Ishikawa (cell line): ENCODE results near the gene WWOX.

ENCODE experiments used
- CEBPB ChIP-seq: IDR thresholded peaks from 2 replicates; pipeline ENCODE4 v1.6.1; 2012
- CREB1 ChIP-seq: IDR thresholded peaks from 2 replicates; pipeline ENCODE4 v1.6.1; 2012; ENCODE audit warnings: low read depth
- EGR1 ChIP-seq: IDR thresholded peaks from 2 replicates; pipeline ENCODE4 v1.6.1; 2012
- EP300 ChIP-seq: IDR thresholded peaks from 2 replicates; pipeline ENCODE4 v1.6.1; 2012; ENCODE audit warnings: borderline replicate concordance
- FOXM1 ChIP-seq: IDR thresholded peaks from 2 replicates; pipeline ENCODE4 v1.6.1; 2012; ENCODE audit warnings: low read depth, borderline replicate concordance
- RAD21 ChIP-seq: IDR thresholded peaks from 2 replicates; pipeline ENCODE4 v1.6.1; 2012; ENCODE audit warnings: low read depth
- TAF1 ChIP-seq: IDR thresholded peaks from 2 replicates; pipeline ENCODE4 v1.6.1; 2012; ENCODE audit warnings: low read depth, mild to moderate bottlenecking
- TCF12 ChIP-seq: IDR thresholded peaks from 2 replicates; pipeline ENCODE4 v1.6.1; 2012; ENCODE audit warnings: low read depth
- TEAD4 ChIP-seq: IDR thresholded peaks from 2 replicates; pipeline ENCODE4 v1.6.1; 2012
- YY1 ChIP-seq: IDR thresholded peaks from 2 replicates; pipeline ENCODE4 v1.6.1; 2012; ENCODE audit warnings: low read depth
- ZBTB7A ChIP-seq: IDR thresholded peaks from 2 replicates; pipeline ENCODE4 v1.6.1; 2012; ENCODE audit warnings: low read depth
- TF ChIP-seq, protein P1 (sequence below): IDR thresholded peaks from 2 replicates; pipeline ENCODE4 v1.6.1; 2012; ENCODE audit warnings: low read depth, mild to moderate bottlenecking
- TF ChIP-seq, protein P2 (sequence below): IDR thresholded peaks from 2 replicates; pipeline ENCODE4 v1.6.1; 2012

DNA sequence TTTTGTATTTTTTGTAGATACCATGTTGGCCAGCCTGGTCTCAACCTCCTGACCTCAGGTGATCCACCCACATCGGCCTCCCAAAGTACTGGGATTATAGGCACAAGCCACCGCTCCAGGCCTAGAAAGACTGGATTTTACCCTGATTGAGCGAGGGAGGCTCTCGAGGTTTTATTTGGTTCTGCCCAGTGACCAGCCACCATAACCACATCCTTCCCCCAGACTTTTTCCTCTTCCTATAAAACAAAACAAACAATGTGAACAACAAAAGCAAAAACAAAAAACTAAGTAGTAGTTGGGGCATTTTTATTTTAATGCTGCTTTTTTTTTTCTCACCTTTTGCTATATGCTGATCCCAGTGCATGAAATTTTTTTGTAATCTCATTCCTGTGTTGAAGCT is 991.5 kb downstream of the WWOX start:
- TF ChIP-seq CEBPB (no peak), CREB1 (no peak), TEAD4 (no peak), TCF12 (no peak), TAF1 (no peak), FOXM1 (no peak), EP300 (no peak), EGR1 (no peak), ZBTB7A (no peak), YY1 (no peak), RAD21 (no peak)
- TF ChIP-seq, protein P1, sequence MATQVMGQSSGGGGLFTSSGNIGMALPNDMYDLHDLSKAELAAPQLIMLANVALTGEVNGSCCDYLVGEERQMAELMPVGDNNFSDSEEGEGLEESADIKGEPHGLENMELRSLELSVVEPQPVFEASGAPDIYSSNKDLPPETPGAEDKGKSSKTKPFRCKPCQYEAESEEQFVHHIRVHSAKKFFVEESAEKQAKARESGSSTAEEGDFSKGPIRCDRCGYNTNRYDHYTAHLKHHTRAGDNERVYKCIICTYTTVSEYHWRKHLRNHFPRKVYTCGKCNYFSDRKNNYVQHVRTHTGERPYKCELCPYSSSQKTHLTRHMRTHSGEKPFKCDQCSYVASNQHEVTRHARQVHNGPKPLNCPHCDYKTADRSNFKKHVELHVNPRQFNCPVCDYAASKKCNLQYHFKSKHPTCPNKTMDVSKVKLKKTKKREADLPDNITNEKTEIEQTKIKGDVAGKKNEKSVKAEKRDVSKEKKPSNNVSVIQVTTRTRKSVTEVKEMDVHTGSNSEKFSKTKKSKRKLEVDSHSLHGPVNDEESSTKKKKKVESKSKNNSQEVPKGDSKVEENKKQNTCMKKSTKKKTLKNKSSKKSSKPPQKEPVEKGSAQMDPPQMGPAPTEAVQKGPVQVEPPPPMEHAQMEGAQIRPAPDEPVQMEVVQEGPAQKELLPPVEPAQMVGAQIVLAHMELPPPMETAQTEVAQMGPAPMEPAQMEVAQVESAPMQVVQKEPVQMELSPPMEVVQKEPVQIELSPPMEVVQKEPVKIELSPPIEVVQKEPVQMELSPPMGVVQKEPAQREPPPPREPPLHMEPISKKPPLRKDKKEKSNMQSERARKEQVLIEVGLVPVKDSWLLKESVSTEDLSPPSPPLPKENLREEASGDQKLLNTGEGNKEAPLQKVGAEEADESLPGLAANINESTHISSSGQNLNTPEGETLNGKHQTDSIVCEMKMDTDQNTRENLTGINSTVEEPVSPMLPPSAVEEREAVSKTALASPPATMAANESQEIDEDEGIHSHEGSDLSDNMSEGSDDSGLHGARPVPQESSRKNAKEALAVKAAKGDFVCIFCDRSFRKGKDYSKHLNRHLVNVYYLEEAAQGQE, result no peak
- TF ChIP-seq, protein P2, sequence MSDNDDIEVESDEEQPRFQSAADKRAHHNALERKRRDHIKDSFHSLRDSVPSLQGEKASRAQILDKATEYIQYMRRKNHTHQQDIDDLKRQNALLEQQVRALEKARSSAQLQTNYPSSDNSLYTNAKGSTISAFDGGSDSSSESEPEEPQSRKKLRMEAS, result no peak
